Stimulated activated CD8-positive, alpha-beta memory T cell treated with anti-CD3 and anti-CD28 coated beads, Interleukin-7, amount 100 ng/mL, for 1 hour (primary cell): ENCODE data around the gene KPNA3.
A peak's percentile ranks its signal among the peaks of the same experiment; 100 is the strongest.
"Not testable (repeated sequence)": the region's sequence is repeated elsewhere in the genome, so short reads cannot be mapped to it uniquely, and the experiment has no call there.

Source experiments
- DNase-seq, 2 donors: peaks; one replicate each; pipeline ENCODE4 v3.0.0-alpha.2; 2020; ENCODE audit warnings: low read depth in 2 of 2

KPNA3 gene

GRCh38 chr13:49806126-49806536, 13.6 kb upstream of the KPNA3 start:
- DNase-seq = no peak

- DNase-seq = not testable (repeated sequence)
Measured at GRCh38 chr13:49803047-49803446, 10.6 kb upstream of the KPNA3 start.

GRCh38 chr13:49802426-49802825, 9.9 kb upstream of the KPNA3 start:
- no peak for DNase-seq

GRCh38 chr13:49791711-49792549, 552 bp downstream of the KPNA3 start:
- peak in 1 of 2 donors; percentile 11 for DNase-seq

GRCh38 chr13:49791315-49791710, 1.2 kb downstream of the KPNA3 start:
- no peak for DNase-seq

GRCh38 chr13:49789968-49790367, 2.5 kb downstream of the KPNA3 start:
- no peak for DNase-seq

- no peak for DNase-seq
Measured at GRCh38 chr13:49786401-49787008, 6.0 kb downstream of the KPNA3 start.

- DNase-seq = no peak
Measured at GRCh38 chr13:49784886-49785570, 7.5 kb downstream of the KPNA3 start.

GRCh38 chr13:49783865-49784264, 8.6 kb downstream of the KPNA3 start:
- DNase-seq = no peak

GRCh38 chr13:49782784-49783183, 9.7 kb downstream of the KPNA3 start:
- no peak for DNase-seq

- no peak for DNase-seq
Measured at GRCh38 chr13:49781806-49782205, 10.7 kb downstream of the KPNA3 start.

- no peak for DNase-seq
Measured at GRCh38 chr13:49779721-49780120, 12.8 kb downstream of the KPNA3 start.

- DNase-seq = no peak
Measured at GRCh38 chr13:49777746-49778614, 14.5 kb downstream of the KPNA3 start.

GRCh38 chr13:49776871-49777270, 15.6 kb downstream of the KPNA3 start:
- no peak for DNase-seq

GRCh38 chr13:49774376-49775005, 18.0 kb downstream of the KPNA3 start:
- no peak for DNase-seq

- no peak for DNase-seq
Measured at GRCh38 chr13:49772828-49773227, 19.7 kb downstream of the KPNA3 start.

GRCh38 chr13:49761811-49762210, 30.7 kb downstream of the KPNA3 start:
- not testable (repeated sequence) for DNase-seq

GRCh38 chr13:49760558-49760957, 31.9 kb downstream of the KPNA3 start:
- DNase-seq = no peak

GRCh38 chr13:49759503-49759902, 33.0 kb downstream of the KPNA3 start:
- DNase-seq = no peak

GRCh38 chr13:49756263-49756662, 36.2 kb downstream of the KPNA3 start:
- no peak for DNase-seq

- no peak for DNase-seq
Measured at GRCh38 chr13:49754146-49754545, 38.3 kb downstream of the KPNA3 start.
